Astrocyte (in vitro differentiated cells and primary cell): ENCODE measurements around the gene CFAP97.

Source experiments
- CTCF ChIP-seq: IDR thresholded peaks from 2 replicates; pipeline ENCODE4 v1.5.1; 2011; ENCODE audit warnings: low read depth, mild to moderate bottlenecking, inconsistent platforms, low read length, moderate library complexity; ENCODE audit not compliant: insufficient read depth
- EZH2 ChIP-seq: IDR thresholded peaks from 2 replicates; pipeline ENCODE4 v1.6.1; 2012; ENCODE audit warnings: mild to moderate bottlenecking, low read length, inconsistent platforms; ENCODE audit not compliant: insufficient read depth

- TF ChIP-seq CTCF (no peak), EZH2 (no peak)
Observed at GRCh38 chr4:185222598-185222997, 18.8 kb upstream of the CFAP97 start.
